PFSK-1 (cell line): ENCODE measurements around the gene ZNF79.

Experiments
- FOXP2 ChIP-seq: optimal IDR thresholded peaks from 2 replicates; pipeline ENCODE3; 2011; ENCODE audit warnings: borderline replicate concordance, control low read depth, inconsistent platforms; ENCODE audit not compliant: insufficient read depth; ENCODE audit errors: extremely low read length, extremely low read depth
- POLR2AphosphoS5 ChIP-seq: IDR thresholded peaks from 2 replicates; pipeline ENCODE4 v1.6.1; 2012; ENCODE audit warnings: low read depth, mild to moderate bottlenecking, control low read depth, low read length, moderate library complexity
- SIN3A ChIP-seq: IDR thresholded peaks from 2 replicates; pipeline ENCODE4 v1.6.1; 2012; ENCODE audit warnings: mild to moderate bottlenecking, low read length, moderate library complexity, borderline replicate concordance; ENCODE audit not compliant: insufficient read depth
- TAF1 ChIP-seq: IDR thresholded peaks from 2 replicates; pipeline ENCODE4 v1.6.1; 2012; ENCODE audit warnings: low read length, control low read depth, borderline replicate concordance; ENCODE audit not compliant: insufficient read depth
- TF ChIP-seq, protein P1 (sequence below), 2 experiments: IDR thresholded peaks; 2 replicates each; pipeline versions ENCODE4 v1.6.1 to v1.8.0; 2011 to 2012; ENCODE audit warnings: low read depth in 2 of 2, low read length in 2 of 2, control low read depth in 1 of 2, inconsistent platforms in 1 of 2, mild to moderate bottlenecking in 1 of 2, moderate library complexity in 1 of 2; ENCODE audit not compliant: insufficient read depth in 1 of 2

The ZNF79 gene

DNA sequence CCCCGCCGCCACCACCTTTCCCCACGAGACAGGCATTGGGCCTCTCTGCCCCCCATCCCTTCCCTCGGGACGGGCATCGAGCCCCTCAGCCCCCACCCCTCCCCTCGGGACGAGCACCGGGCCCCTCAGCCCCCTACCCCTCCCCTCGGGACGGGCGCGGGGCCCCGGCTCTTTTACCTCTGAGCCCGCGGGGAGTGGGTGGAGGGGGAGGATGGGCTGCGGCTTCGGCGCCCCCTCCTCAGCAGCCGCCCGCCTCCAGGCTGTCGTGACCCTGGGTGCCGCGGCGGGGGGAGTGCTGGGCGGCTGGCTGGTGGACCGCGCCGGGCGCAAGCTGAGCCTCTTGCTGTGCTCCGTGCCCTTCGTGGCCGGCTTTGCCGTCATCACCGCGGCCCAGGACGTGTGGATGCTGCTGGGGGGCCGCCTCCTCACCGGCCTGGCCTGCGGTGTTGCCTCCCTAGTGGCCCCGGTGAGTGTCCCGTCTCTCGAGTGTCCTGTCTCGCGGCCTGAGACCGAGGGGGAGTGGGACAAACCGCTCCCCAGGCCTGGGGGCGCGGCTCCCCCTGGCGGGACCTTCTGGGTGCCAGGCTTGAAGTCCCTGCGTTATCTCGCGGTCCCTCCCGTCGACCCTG lies 26.4 kb upstream of the ZNF79 start:
- no peak for TF ChIP-seq TAF1
- no peak for TF ChIP-seq SIN3A
- TF ChIP-seq, protein P1, sequence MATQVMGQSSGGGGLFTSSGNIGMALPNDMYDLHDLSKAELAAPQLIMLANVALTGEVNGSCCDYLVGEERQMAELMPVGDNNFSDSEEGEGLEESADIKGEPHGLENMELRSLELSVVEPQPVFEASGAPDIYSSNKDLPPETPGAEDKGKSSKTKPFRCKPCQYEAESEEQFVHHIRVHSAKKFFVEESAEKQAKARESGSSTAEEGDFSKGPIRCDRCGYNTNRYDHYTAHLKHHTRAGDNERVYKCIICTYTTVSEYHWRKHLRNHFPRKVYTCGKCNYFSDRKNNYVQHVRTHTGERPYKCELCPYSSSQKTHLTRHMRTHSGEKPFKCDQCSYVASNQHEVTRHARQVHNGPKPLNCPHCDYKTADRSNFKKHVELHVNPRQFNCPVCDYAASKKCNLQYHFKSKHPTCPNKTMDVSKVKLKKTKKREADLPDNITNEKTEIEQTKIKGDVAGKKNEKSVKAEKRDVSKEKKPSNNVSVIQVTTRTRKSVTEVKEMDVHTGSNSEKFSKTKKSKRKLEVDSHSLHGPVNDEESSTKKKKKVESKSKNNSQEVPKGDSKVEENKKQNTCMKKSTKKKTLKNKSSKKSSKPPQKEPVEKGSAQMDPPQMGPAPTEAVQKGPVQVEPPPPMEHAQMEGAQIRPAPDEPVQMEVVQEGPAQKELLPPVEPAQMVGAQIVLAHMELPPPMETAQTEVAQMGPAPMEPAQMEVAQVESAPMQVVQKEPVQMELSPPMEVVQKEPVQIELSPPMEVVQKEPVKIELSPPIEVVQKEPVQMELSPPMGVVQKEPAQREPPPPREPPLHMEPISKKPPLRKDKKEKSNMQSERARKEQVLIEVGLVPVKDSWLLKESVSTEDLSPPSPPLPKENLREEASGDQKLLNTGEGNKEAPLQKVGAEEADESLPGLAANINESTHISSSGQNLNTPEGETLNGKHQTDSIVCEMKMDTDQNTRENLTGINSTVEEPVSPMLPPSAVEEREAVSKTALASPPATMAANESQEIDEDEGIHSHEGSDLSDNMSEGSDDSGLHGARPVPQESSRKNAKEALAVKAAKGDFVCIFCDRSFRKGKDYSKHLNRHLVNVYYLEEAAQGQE (IDR thresholded peaks at IDR 0.05; ENCODE audit: insufficient read depth in 1 of 2, low read depth in 2 of 2, low read length in 2 of 2): no peak
- TF ChIP-seq FOXP2: no peak
- no peak for TF ChIP-seq POLR2AphosphoS5

DNA sequence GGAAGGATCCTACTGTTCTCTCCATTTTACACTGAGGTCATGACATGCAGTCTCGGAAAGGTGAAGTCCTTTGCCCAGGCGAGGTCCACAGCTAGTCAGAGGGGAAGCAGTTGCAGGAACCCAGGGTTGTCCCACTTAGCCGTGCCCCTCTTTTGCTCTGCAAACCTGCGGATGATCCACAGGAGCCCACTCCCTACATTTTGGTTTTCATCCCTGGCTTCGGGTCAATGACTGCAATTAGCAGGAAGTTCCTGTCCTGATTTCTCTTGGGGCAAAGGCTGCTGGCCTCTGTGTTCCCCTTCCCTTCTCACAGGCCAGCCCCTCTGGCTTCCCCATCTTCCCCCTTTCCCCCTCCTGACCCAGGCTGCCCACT lies 25.9 kb upstream of the ZNF79 start:
- TF ChIP-seq SIN3A (no peak), TAF1 (no peak), POLR2AphosphoS5 (no peak), FOXP2 (no peak)
- TF ChIP-seq, protein P1 (IDR thresholded peaks at IDR 0.05; ENCODE audit: insufficient read depth in 1 of 2, low read depth in 2 of 2, low read length in 2 of 2): no peak

DNA sequence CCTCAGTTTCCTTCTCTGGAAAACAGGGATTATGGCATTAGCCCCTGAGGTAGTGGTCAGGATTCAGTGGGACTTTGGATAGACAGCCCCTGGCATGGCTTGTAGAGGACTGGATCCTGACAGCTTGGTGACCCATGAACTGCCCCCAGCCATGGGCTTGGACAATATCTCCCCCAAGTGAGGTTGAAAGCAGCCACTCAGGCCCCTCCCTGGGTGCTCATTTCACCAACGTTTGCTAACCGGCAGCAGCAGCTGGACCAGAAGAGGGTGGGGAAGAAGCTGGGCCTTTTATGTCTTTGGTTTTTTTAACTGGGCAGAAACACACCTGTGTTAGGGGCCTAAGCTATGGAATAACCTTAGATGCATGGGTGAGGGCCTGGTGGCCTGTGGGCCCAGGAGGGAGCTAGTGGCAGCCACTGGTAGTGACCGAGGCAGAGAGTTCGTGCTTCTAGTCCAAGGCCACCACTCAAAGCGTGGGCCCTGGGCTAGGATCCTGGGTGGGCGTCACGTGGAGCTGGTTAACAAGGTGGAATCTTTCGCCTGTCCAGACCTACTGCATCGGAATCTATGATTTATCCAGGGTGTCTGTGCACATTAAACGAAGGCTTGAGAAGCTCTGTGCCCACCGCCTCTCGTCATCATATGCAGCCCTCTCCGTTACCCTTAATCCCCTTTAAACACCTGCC lies 25.3 kb upstream of the ZNF79 start:
- TF ChIP-seq TAF1: no peak
- TF ChIP-seq SIN3A: no peak
- TF ChIP-seq FOXP2: no peak
- TF ChIP-seq, protein P1 (IDR thresholded peaks at IDR 0.05; ENCODE audit: insufficient read depth in 1 of 2, low read depth in 2 of 2, low read length in 2 of 2): no peak
- no peak for TF ChIP-seq POLR2AphosphoS5

DNA sequence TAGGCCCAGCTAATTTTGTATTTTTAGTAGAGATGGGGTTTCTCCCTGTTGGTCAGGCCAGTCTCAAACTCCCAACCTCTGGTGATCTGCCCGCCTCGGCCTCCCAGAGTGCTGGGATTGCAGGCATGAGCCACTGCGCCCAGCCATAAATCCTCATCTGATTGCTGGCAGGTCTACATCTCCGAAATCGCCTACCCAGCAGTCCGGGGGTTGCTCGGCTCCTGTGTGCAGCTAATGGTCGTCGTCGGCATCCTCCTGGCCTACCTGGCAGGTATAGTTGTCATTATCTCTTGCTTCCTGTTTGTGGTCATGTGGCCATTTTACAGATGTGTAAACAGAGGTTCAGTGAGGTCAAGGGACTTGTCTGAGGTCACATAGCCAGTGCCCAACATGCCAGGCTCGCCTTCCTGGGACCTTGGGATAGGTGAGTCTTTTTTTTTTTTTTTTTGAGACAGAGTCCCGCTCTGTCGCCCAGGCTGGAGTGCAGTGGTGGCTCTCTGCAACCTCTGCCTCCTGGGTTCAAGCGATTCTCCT lies 24.4 kb upstream of the ZNF79 start:
- TF ChIP-seq, protein P1 (IDR thresholded peaks at IDR 0.05; ENCODE audit: insufficient read depth in 1 of 2, low read depth in 2 of 2, low read length in 2 of 2): no peak
